Measurements from ENCODE around the gene ARHGAP6. TPM values are rescaled to one million over a fixed set of nuclear protein-coding genes. Genes with fewer than 3 reads are reported as not detected.

The ARHGAP6 gene
- total and polyA plus RNA-seq, 9 donors: 14.1 to 32.9 (median 20.3) TPM

- H3K36me3 ChIP-seq: no peaks in the 10 kb centered on the region
- 36 to 56% (median 43%) methylated on average over 1 of the region's 1 CpG for WGBS, 3 donors
- intact Hi-C loops (cut with DNase I): no loop called here
These were observed 459.0 kb downstream of the ARHGAP6 start for GRCh38 chrX:11206716-11207115.

GRCh38 chrX:11205796-11206195, 459.9 kb downstream of the ARHGAP6 start:
- Histone ChIP-seq H3K9me3 (no peaks in the 10 kb centered on the region), H3K27ac (no peak overlapping the region), H3K4me1 (ENCODE audit: insufficient read depth) (peaks cover 1% of the 10 kb centered on the region), H3K36me3 (no peaks in the 10 kb centered on the region), H3K4me3 (no peak overlapping the region), H3K27me3 (no peaks in the 10 kb centered on the region)
- WGBS, 3 donors: 50 to 70% (median 59%) methylated on average over 4 of the region's 4 CpGs
- TF ChIP-seq POLR2A (IDR thresholded peaks at IDR 0.05) (no peak), CTCF (IDR thresholded peaks at IDR 0.05) (no peak), EP300 (IDR thresholded peaks at IDR 0.05) (no peak)
- DNase-seq: no peak
- intact Hi-C loops (cut with DNase I): no loop called here

More at GRCh38 chrX:11206716-11207115, 459.0 kb downstream of the ARHGAP6 start:
- DNase-seq: no peak
- Histone ChIP-seq H3K27ac (no peak overlapping the region), H3K9me3 (no peaks in the 10 kb centered on the region), H3K27me3 (no peaks in the 10 kb centered on the region), H3K4me1 (ENCODE audit: insufficient read depth) (peaks cover 1% of the 10 kb centered on the region), H3K4me3 (no peak overlapping the region)
- TF ChIP-seq CTCF (IDR thresholded peaks at IDR 0.05) (no peak), POLR2A (IDR thresholded peaks at IDR 0.05) (no peak), EP300 (IDR thresholded peaks at IDR 0.05) (no peak)

- Histone ChIP-seq H3K36me3 (no peaks in the 10 kb centered on the region), H3K4me1 (ENCODE audit: insufficient read depth) (no peaks in the 10 kb centered on the region), H3K9me3 (no peaks in the 10 kb centered on the region), H3K27ac (no peak overlapping the region), H3K4me3 (no peak overlapping the region), H3K27me3 (no peaks in the 10 kb centered on the region)
- DNase-seq: no peak
- intact Hi-C loops (cut with DNase I): no loop called here
- no peak for TF ChIP-seq EP300 (IDR thresholded peaks at IDR 0.05)
- no peak for TF ChIP-seq CTCF (IDR thresholded peaks at IDR 0.05)
- no peak for TF ChIP-seq POLR2A (IDR thresholded peaks at IDR 0.05)
- WGBS, 3 donors: 25 to 37% (median 26%) methylated on average over 1 of the region's 1 CpG
These were observed 468.0 kb downstream of the ARHGAP6 start for GRCh38 chrX:11197671-11198070.

GRCh38 chrX:11196476-11196875, 469.2 kb downstream of the ARHGAP6 start:
- Histone ChIP-seq H3K27ac (no peak overlapping the region), H3K4me1 (ENCODE audit: insufficient read depth) (no peaks in the 10 kb centered on the region), H3K4me3 (no peak overlapping the region), H3K36me3 (no peaks in the 10 kb centered on the region), H3K9me3 (no peaks in the 10 kb centered on the region), H3K27me3 (no peaks in the 10 kb centered on the region)
- WGBS, 3 donors: 45 to 63% (median 47%) methylated on average over 2 of the region's 2 CpGs
- intact Hi-C loops (cut with DNase I): no loop called here
- no peak for DNase-seq
- TF ChIP-seq EP300 (IDR thresholded peaks at IDR 0.05) (no peak), CTCF (IDR thresholded peaks at IDR 0.05) (no peak), POLR2A (IDR thresholded peaks at IDR 0.05) (no peak)

Measured in ovary (tissue), 9 donors.